K562 (cell line): ENCODE data around the gene SAFB. TPM values are rescaled to one million over a fixed set of nuclear protein-coding genes. Genes with fewer than 3 reads are reported as not detected.

Experiments
- ATAC-seq: fragments of 200-7000 bp; cut with Tn5 transposase; 3 replicates; pipeline ENCODE4 v1.9.1; 2020; ENCODE audit warnings: moderate library complexity
- BruUV-seq: library from RNA; stranded (reverse); fragments of 400-500 nt; replicated peaks from 2 replicates; lab custom pipeline; 2021; lab: Mats Ljungman, UMichigan
- CTCF ChIA-PET: fragments of 300-600 bp; formaldehyde crosslinking; extraction: SDS; loops from one replicate; lab custom pipeline; 2021; ENCODE audit warnings: low intra/inter-chr PET ratio; lab: Yijun Ruan, JAX
- POLR2A ChIA-PET: fragments of 300-600, 350-650 bp; sonication (Branson Sonifier 250); formaldehyde crosslinking; extraction: SDS; loops from one replicate; lab custom pipeline; 2021; ENCODE audit warnings: antibody characterized with exemption, inconsistent platforms; lab: Yijun Ruan, JAX
- DNase-seq, 4 experiments: peaks; one replicate each; pipeline versions ENCODE4 v3.0.0 to v3.0.0-alpha.2; 2011 to 2018; ENCODE audit warnings: low spot score in 3 of 4, mixed read lengths in 3 of 4; ENCODE audit errors: extremely low read depth in 1 of 4
- FAIRE-seq: peaks from 2 replicates; lab custom pipeline; 2011; peaks lifted over from hg19 to GRCh38; lab: Jason Lieb, UNC
- H2AFZ ChIP-seq: 2 replicates; pipeline ENCODE4 v1.6.0; 2011; ENCODE audit warnings: low read depth, low read length, control low read depth, inconsistent platforms
- H3K27ac ChIP-seq: fragments of 200-600 bp; 3 replicates; pipeline ENCODE4 v1.8.0; 2011; ENCODE audit warnings: low read depth, mild to moderate bottlenecking, control low read depth, inconsistent platforms, low read length, moderate library complexity, mixed read lengths; ENCODE audit errors: extremely low read depth
- H3K27me3 ChIP-seq, 2 experiments: fragments of 300-600 bp in 1 of 2; 2 replicates in 1 of 2; 3 replicates in 1 of 2; pipeline versions ENCODE4 v1.6.0 to v1.8.0; 2011; ENCODE audit warnings: inconsistent platforms in 2 of 2, low read length in 2 of 2, mild to moderate bottlenecking in 1 of 2, mixed read lengths in 1 of 2, moderate library complexity in 1 of 2; ENCODE audit not compliant: control insufficient read depth in 2 of 2, insufficient read depth in 2 of 2
- H3K36me3 ChIP-seq: fragments of 300-600 bp; 3 replicates; pipeline ENCODE4 v1.8.0; 2011; ENCODE audit warnings: mild to moderate bottlenecking, low read length, inconsistent platforms; ENCODE audit not compliant: control insufficient read depth, insufficient read depth
- H3K4me1 ChIP-seq, 2 experiments: fragments of 200-600 bp in 1 of 2; replicated peaks in 1 of 2; 2 replicates in 1 of 2; 3 replicates in 1 of 2; pipeline versions ENCODE4 v1.5.1 to v1.8.0; 2011; ENCODE audit warnings: inconsistent platforms in 2 of 2, low read length in 2 of 2, mild to moderate bottlenecking in 1 of 2, mixed read lengths in 1 of 2, moderate library complexity in 1 of 2; ENCODE audit not compliant: control insufficient read depth in 2 of 2, insufficient read depth in 2 of 2
- H3K4me2 ChIP-seq: 2 replicates; pipeline ENCODE4 v1.6.1; 2011; ENCODE audit warnings: low read length, control low read depth, inconsistent platforms, mixed read lengths; ENCODE audit not compliant: insufficient read depth
- H3K4me3 ChIP-seq: fragments of 200-600 bp; sonication (generic), shearing (Covaris generic); 2 replicates; pipeline ENCODE4 v1.5.1; 2016; ENCODE audit warnings: control low read depth, inconsistent platforms
- H3K79me2 ChIP-seq: fragments of 200-600 bp; 3 replicates; pipeline ENCODE4 v1.8.0; 2011; ENCODE audit warnings: low read length, inconsistent platforms; ENCODE audit not compliant: control insufficient read depth, insufficient read depth
- H3K9ac ChIP-seq, 2 experiments: 2 replicates each; pipeline versions ENCODE4 v1.6.0 to v1.6.1; 2011; ENCODE audit warnings: low read depth in 2 of 2, low read length in 2 of 2, control low read depth in 1 of 2, inconsistent platforms in 1 of 2, mild to moderate bottlenecking in 1 of 2, mixed read lengths in 1 of 2; ENCODE audit not compliant: insufficient read depth in 1 of 2
- H3K9me1 ChIP-seq: one replicate; pipeline ENCODE4 v1.6.0; 2011; ENCODE audit warnings: inconsistent platforms, mild to moderate bottlenecking, low read length, moderate library complexity; ENCODE audit not compliant: control insufficient read depth, insufficient read depth
- H3K9me3 ChIP-seq: replicated peaks from 2 replicates; pipeline ENCODE4 v1.5.1; 2011; ENCODE audit warnings: low read depth, low read length, inconsistent platforms; ENCODE audit not compliant: control insufficient read depth, insufficient read depth
- H4K20me1 ChIP-seq: replicated peaks from 2 replicates; pipeline ENCODE4 v1.6.1; 2011; ENCODE audit warnings: low read length, inconsistent platforms, mixed read lengths; ENCODE audit not compliant: control insufficient read depth, insufficient read depth
- ATF1 ChIP-seq, 2 experiments: fragments of 450-650 bp in 1 of 2; IDR thresholded peaks; 2 replicates each; pipeline ENCODE4 v1.6.1; 2016; ENCODE audit warnings: missing compliant biosample characterization in 1 of 2, missing genetic modification characterization in 1 of 2
- FOSL1 ChIP-seq: fragments of 200-800 bp; sonication (Bioruptor generic); conservative IDR thresholded peaks from 2 replicates; pipeline ENCODE4 v1.6.1; 2016; ENCODE audit warnings: missing genetic modification characterization, missing compliant biosample characterization
- GATAD2B ChIP-seq: fragments of 450-650 bp; IDR thresholded peaks from 2 replicates; pipeline ENCODE4 v1.6.1; 2017; ENCODE audit warnings: mild to moderate bottlenecking, borderline replicate concordance
- KLF10 ChIP-seq: fragments of 250-450 bp; sonication (Bioruptor Pico); IDR thresholded peaks from 2 replicates; pipeline ENCODE4 v1.6.1; 2021; ENCODE audit warnings: matching md5 sums
- PKNOX1 ChIP-seq: fragments of 450-650 bp; IDR thresholded peaks from 2 replicates; pipeline ENCODE4 v1.6.1; 2016
- SRSF7 ChIP-seq: fragments of 200-400 bp; formaldehyde crosslinking; optimal IDR thresholded peaks from 2 replicates; pipeline ENCODE3; 2017; ENCODE audit warnings: mild to moderate bottlenecking, low read depth, low read length
- whole genome bisulfite sequencing: fragments of 100-300 bp; shearing (Covaris generic); methylation state at CpG from one replicate; pipeline ENCODE4 v1.1.6; 2016; ENCODE audit warnings: low coverage, mixed read lengths; ENCODE audit not compliant: insufficient coverage; ENCODE audit errors: missing lambda C conversion rate; 5-methylcytosine and 5-hydroxymethylcytosine counted together
- in situ Hi-C: fragments of 300-500 bp; cut with MboI; formaldehyde crosslinking; loops from 4 replicates; pipeline ENCODE4 v1.15.0; 2018; ENCODE audit warnings: inconsistent platforms, mixed read lengths
- intact Hi-C: fragments of 100-400 bp; cut with micrococcal nuclease; formaldehyde crosslinking; loops from 2 replicates; pipeline ENCODE4 v1.14.2; 2022
- polyA plus RNA-seq, 8 experiments: library from polyadenylated mRNA; depleted of rRNA in 4 of 8; stranded (reverse) in 5 of 8; unstranded in 3 of 8; fragments of >200 nt; fragmentation: Nextera tagmentation in 2 of 8; fragmentation: Illumina TruSeq in 1 of 8; extraction: Ambion mirVana in 2 of 8; extraction: Trizol in 1 of 8; gene quantifications; 2 replicates each; pipeline versions ENCODE4 v1.2.1 to v1.2.3, GENCODE V29; 2011 to 2014; ENCODE audit warnings: inconsistent platforms in 1 of 8, missing spikeins in 1 of 8
- total RNA-seq, 7 experiments: library from RNA; depleted of rRNA in 6 of 7; stranded (reverse); fragments of >200 nt in 6 of 7; fragmentation: Illumina TruSeq in 2 of 7; extraction: Trizol in 2 of 7; gene quantifications; 2 replicates each; pipeline versions ENCODE4 v1.2.1 to v1.2.3, GENCODE V29; 2011 to 2021; ENCODE audit warnings: low replicate concordance in 1 of 7

Gene SAFB
- total and polyA plus RNA-seq, 9 of the 15 experiments (the other 6 are each of a cell fraction or from before 2014, with no cell fraction given): 1.1 to 151 (median 83.1) TPM

GRCh38 chr19:5617080-5617479 lies 5.8 kb upstream of the SAFB start (continued):
- TF ChIP-seq FOSL1 (no peak), GATAD2B (no peak)

GRCh38 chr19:5618591-5618990 lies 4.3 kb upstream of the SAFB start:
- Histone ChIP-seq H3K9me3 (no peaks in the 10 kb centered on the region), H3K9me1 (no peaks in the 10 kb centered on the region), H3K27ac (no peak overlapping the region), H3K4me3 (no peak overlapping the region), H3K36me3 (peaks cover 78% of the 10 kb centered on the region), H3K27me3 (no peaks in the 10 kb centered on the region), H3K4me2 (no peak overlapping the region), H3K79me2 (peaks cover 75% of the 10 kb centered on the region), H4K20me1 (peaks cover 4% of the 10 kb centered on the region; the same call in 1 of the 2 replicates), H2AFZ (no peak overlapping the region), H3K4me1 (peaks cover 11 to 16% of the 10 kb centered on the region in 2 experiments), H3K9ac (no peak overlapping the region)
- no TSS peak for BruUV-seq
- WGBS: 91% methylated on average over 9 of the region's 9 CpGs
- in situ Hi-C loops (no loop called here), intact Hi-C loops (no loop called here)
- POLR2A ChIA-PET: interaction anchor here (0.7 to 1.9 kb wide), 8 partner anchors 9 to 36 kb away, joined by 3 to 7 read pairs (median 5); no protein-coding TSS in a partner anchor
- DNase-seq: no peak
- no peak for FAIRE-seq
- no peak for ATAC-seq
- CTCF ChIA-PET: no interaction called here
- TF ChIP-seq PKNOX1 (no peak), ATF1 (CRISPR knock-in tag; IDR thresholded peaks at IDR 0.05) (no peak), ATF1 (tag; IDR thresholded peaks at IDR 0.05) (no peak), KLF10 (CRISPR knock-in tag) (no peak), SRSF7 (no peak)
